ENCODE measurements around the gene TTBK1.

DNA sequence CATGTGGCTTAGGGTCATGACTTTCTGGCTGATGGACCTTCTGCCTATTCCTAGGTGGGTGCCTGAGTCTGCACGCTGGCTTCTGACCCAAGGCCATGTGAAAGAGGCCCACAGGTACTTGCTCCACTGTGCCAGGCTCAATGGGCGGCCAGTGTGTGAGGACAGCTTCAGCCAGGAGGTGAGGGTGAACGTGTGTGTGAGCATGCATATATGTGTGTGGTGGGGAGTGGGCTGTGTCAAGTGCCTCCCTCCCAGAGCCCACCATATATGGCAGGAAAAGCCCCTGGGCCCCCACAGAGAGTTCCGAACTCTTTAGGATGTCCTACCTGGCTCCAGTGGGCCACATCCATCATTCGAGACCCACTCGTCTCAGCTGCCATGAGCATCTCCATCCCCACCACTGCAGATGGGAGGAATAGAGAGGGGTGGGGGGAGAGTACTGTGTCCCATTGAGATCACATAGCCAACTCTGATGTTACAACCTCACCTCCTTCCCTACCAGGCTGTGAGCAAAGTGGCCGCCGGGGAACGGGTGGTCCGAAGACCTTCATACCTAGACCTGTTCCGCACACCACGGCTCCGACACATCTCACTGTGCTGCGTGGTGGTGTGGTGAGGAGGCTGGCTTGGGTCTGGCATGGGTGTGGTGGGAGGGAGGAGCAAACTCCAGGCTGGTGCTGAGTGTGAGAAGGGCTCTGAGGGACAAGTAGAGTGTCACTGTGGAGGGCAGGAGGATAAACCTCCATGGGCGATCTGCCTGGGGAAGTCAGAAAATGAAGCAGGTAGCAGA, 58.0 kb downstream of the TTBK1 start:
- TF ChIP-seq, protein P1, sequence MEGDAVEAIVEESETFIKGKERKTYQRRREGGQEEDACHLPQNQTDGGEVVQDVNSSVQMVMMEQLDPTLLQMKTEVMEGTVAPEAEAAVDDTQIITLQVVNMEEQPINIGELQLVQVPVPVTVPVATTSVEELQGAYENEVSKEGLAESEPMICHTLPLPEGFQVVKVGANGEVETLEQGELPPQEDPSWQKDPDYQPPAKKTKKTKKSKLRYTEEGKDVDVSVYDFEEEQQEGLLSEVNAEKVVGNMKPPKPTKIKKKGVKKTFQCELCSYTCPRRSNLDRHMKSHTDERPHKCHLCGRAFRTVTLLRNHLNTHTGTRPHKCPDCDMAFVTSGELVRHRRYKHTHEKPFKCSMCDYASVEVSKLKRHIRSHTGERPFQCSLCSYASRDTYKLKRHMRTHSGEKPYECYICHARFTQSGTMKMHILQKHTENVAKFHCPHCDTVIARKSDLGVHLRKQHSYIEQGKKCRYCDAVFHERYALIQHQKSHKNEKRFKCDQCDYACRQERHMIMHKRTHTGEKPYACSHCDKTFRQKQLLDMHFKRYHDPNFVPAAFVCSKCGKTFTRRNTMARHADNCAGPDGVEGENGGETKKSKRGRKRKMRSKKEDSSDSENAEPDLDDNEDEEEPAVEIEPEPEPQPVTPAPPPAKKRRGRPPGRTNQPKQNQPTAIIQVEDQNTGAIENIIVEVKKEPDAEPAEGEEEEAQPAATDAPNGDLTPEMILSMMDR (IDR thresholded peaks at IDR 0.05): no peak
- TF ChIP-seq POLR2AphosphoS5 (IDR thresholded peaks at IDR 0.05) (no peak), POLR2A (IDR thresholded peaks at IDR 0.05) (no peak), EP300 (IDR thresholded peaks at IDR 0.05) (no peak)

Measured in suprapubic skin (tissue), 4 donors.